GM12892 (cell line): ENCODE data around the gene WDR7. TPM values are rescaled to one million over a fixed set of nuclear protein-coding genes. Genes with fewer than 3 reads are reported as not detected.

Experiments used
- DNase-seq: peaks from one replicate; pipeline ENCODE4 v3.0.0; 2011; ENCODE audit not compliant: insufficient read length
- FAIRE-seq: peaks from 2 replicates; lab custom pipeline; 2011; peaks lifted over from hg19 to GRCh38; lab: Jason Lieb, UNC
- POLR2A ChIP-seq: IDR thresholded peaks from 2 replicates; pipeline ENCODE4 v1.6.1; 2011; ENCODE audit warnings: low read depth, low read length, control low read depth
- POLR2AphosphoS5 ChIP-seq: IDR thresholded peaks from 2 replicates; pipeline ENCODE4 v1.6.1; 2011; ENCODE audit warnings: low read depth, low read length, control low read depth
- TAF1 ChIP-seq: IDR thresholded peaks from 2 replicates; pipeline ENCODE4 v1.6.1; 2011; ENCODE audit warnings: low read depth, mild to moderate bottlenecking, control low read depth, low read length, borderline replicate concordance
- polyA plus RNA-seq: library from polyadenylated mRNA; unstranded; fragments of >200 nt; gene quantifications from one replicate; pipeline ENCODE4 v1.2.1, GENCODE V29; 2012; ENCODE audit warnings: missing spikeins, inconsistent platforms; ENCODE audit not compliant: missing spikeins

The WDR7 gene
- polyA plus RNA-seq, result 3.9 TPM

- FAIRE-seq (peak; percentile 100), DNase-seq (peak; percentile 54)
- TF ChIP-seq POLR2AphosphoS5, result peak; percentile 44; the same call in 1 of the 2 replicates
- TF ChIP-seq POLR2A, result peak; percentile 72; the same call in 1 of the 2 replicates
- TF ChIP-seq TAF1, result peak; percentile 56; the same call in 1 of the 2 replicates
These were observed at the start of gene WDR7 for GRCh38 chr18:56650944-56651770. TSS of gene WDR7 (plus strand) at chr18:56651359. CDS start at chr18:56672516, 21,157 bp downstream.

DNA sequence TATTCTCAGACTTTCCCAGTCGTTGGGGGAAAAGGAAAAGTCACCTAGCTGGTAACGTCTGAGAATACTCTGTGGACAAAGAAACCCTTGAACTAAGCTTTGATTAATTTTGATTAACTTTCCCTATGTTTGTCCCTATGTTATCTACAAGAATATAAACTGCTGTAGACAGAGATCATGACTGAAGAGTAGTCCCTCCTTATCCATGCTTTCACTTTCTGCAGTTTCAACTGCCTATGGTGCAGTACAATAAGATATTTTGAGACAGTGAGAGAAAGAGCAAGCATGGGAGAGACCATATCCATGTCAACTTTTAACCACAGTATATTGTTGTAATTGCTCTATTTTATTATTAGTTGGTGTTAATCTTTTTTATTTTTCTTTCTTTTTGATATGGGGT, 44.5 kb upstream of the WDR7 start:
- FAIRE-seq, result no peak
- no peak for TF ChIP-seq POLR2A
- TF ChIP-seq POLR2AphosphoS5, result no peak
- no peak for TF ChIP-seq TAF1
- no peak for DNase-seq

- TF ChIP-seq POLR2AphosphoS5, result no peak
- no peak for TF ChIP-seq POLR2A
- no peak for TF ChIP-seq TAF1
- peak; percentile 46 for FAIRE-seq
- no peak for DNase-seq
These were observed 35.2 kb upstream of the WDR7 start for GRCh38 chr18:56615738-56616520.

DNA sequence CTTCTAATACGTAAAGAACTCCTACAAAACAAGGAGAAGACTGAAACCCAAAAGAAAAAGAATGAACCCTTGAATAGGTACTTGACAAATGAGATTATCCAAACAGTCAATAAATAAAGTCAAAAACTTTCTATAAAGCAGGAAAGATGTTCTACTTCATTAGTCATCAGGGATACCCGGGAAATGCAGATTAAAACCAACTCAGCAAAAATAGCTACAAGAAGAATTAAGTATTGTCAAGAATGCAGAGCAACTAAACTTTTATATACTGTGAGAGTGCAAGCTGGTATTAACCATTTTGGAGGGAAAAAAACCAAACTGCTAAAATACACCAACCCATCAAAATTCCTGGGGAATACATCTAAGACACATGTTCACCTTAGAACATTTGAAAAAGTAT, 23.2 kb upstream of the WDR7 start:
- TF ChIP-seq POLR2AphosphoS5 (no peak), POLR2A (no peak), TAF1 (no peak)
- DNase-seq, result no peak
- FAIRE-seq, result no peak

- TF ChIP-seq POLR2A, result no peak
- TF ChIP-seq POLR2AphosphoS5, result no peak
- no peak for TF ChIP-seq TAF1
- DNase-seq, result no peak
- peak; percentile 56 for FAIRE-seq
These were observed 18.8 kb upstream of the WDR7 start for GRCh38 chr18:56632070-56633022.

DNA sequence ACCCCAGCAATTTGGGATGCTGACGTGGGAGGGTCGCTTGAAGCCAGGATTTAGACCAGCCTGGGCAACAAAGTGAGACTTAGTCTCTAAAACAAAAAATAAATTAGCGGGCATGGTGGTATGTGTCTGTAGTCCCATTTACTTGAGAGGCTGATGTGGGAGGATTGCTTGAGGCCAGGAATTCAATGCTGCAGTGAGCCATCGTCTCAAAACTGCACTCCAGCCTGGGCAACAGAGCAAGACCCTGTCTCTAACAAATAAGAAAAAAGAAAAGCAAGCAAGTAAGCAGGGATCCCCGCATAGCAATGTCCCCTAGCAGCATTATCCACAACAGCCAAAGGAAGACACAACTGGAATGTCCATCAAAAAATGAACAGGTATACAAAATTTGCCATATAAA, 16.2 kb upstream of the WDR7 start:
- FAIRE-seq (no peak), DNase-seq (no peak)
- TF ChIP-seq POLR2AphosphoS5 (no peak), TAF1 (no peak), POLR2A (no peak)

- TF ChIP-seq TAF1 (no peak), POLR2A (no peak)
- no peak for DNase-seq
- no peak for FAIRE-seq
These were observed 14.0 kb upstream of the WDR7 start for GRCh38 chr18:56637176-56637575.

DNA sequence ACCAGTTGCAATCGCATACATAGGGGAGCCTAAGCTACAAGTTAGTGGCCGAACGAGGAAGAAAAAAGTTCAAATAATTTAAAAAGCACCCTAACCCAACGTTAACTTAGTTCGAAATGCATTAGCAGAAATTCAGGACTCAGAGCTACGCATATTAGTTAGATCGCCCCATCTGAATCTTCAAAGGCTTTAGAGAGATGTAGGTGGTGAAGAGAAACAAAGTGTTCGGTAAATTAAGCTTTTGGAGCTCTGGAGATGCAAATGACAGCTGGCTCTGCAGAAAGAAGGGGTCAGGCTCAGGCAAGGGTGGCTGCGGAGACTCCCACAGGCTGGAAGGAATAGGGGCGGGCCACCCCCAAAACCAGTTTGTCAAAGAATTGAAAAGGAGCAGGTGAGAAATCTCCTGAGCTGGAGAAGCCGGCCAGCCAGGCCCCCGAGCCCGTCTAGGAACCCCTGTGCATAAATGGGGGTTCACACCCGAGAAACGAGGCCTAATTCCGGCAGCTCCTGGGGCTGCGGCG, 13.4 kb upstream of the WDR7 start:
- DNase-seq (no peak), FAIRE-seq (no peak)
- TF ChIP-seq POLR2AphosphoS5 (no peak), POLR2A (no peak), TAF1 (no peak)

GRCh38 chr18:56638232-56639103, 12.7 kb upstream of the WDR7 start, which contains the start of gene TXNL1:
TSS of gene TXNL1 (minus strand) at chr18:56638592. CDS start at chr18:56638440, 152 bp downstream.
- peak; percentile 99 for FAIRE-seq
- peak; percentile 59 for TF ChIP-seq TAF1
- peak; percentile 84 for TF ChIP-seq POLR2A
- peak; percentile 89 for TF ChIP-seq POLR2AphosphoS5
- DNase-seq, result peak; percentile 81

DNA sequence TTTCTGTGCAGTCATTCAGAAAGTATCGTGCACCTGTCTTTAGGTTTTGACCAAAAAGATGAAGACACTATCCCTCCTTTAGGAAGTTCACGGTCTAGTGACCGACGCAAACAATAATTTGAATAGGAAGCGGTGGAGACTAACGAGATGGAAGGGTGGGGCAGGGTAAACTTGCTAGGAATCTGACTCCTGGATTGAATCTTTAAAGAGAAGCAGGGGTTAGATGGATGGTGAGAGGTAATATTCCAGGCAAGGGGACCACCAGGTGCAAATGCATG, 12.1 kb upstream of the WDR7 start:
- DNase-seq, result no peak
- no peak for FAIRE-seq
- TF ChIP-seq POLR2AphosphoS5, result no peak
- TF ChIP-seq TAF1, result no peak
- no peak for TF ChIP-seq POLR2A

GRCh38 chr18:56639571-56639970, 11.6 kb upstream of the WDR7 start:
- peak; percentile 42 for FAIRE-seq
- DNase-seq, result no peak
- TF ChIP-seq TAF1, result no peak
- no peak for TF ChIP-seq POLR2AphosphoS5
- no peak for TF ChIP-seq POLR2A
